Activated T-cell treated with anti-CD3 and anti-CD28 coated beads for 48 hours (primary cell): ENCODE measurements around the gene WDR5B.
"Not testable (repeated sequence)": the region's sequence is repeated elsewhere in the genome, so short reads cannot be mapped to it uniquely, and the experiment has no call there.

Experiments
- DNase-seq: peaks from one replicate; pipeline ENCODE4 v3.0.0-alpha.2; 2020; ENCODE audit warnings: low read depth

The WDR5B gene

DNA sequence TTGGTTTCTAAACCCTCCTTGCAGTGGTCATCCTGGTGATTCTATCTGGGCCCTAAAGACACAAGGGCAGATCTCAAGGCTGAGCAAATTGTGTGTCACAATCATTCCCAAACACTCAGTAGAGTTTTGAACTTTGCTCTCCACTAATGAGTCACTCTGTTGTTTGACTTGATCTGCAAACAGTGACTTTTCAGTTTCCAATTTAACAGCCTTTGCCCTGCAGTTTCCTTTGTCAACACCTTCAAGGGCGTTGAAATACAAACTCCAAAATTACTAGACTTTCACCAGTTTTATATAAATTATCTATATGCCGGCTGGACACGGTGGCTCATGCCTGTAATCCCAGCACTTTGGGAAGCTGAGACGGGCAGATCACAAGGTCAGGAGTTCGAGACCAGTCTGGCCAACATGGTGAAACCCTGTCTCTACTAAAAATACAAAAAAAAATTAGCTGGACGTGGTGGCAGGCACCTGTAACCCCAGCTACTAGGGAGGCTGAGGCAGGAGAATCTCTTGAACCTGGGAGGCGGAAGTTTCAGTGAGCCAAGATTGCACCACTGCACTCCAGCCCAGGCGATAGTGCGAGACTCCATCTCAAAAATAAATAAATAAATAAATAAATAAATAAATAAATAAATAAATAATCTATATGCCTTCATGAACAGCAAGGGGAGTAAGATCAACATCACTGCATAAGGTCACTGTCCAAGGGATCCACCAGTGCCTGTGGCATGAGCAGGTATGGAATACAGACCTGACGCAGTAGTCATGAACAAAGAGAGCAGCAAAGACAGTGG lies 50.1 kb downstream of the WDR5B start:
- DNase-seq = not testable (repeated sequence)

DNA sequence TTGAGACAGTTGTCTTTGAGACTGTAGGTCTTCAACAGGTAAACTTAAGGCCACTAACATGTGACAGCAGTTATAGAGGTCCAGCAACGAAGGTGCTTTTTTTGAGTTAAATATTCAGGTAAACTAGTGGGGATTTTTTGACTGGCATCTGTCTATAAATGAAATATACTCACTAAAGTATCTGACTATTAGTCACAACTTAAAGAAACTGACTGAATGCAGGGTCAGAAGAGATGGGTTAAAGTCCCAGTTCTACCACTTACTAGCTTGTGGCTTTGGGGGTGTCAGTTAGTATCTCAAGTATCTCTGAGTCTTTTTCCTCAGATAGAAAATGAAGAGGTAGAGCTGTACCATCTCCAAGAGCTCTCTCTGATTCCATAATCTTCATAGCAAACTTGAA lies 50.8 kb downstream of the WDR5B start:
- no peak for DNase-seq

DNA sequence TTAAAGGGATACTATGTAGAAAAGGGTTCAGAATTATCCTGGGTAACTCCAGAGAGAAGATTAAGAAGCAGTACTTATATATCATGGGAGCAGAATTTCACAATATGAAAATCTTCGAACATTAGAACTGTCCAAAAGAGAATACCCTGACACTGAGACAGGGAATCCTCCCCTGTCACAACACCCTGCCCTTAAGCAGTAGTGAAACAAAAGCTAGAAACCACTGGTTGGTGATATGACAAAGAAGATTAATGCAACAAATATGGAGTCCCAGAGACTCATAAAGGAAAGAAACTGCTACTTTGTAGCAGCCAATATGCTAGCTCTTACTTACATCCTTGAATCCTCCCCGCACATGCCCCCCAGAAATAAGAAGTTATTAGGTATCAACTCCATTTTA lies 51.4 kb downstream of the WDR5B start:
- no peak for DNase-seq
